HCEC 1CT (cell line): ENCODE results near the gene OTOP2.
"Not testable (repeated sequence)": the region's sequence is repeated elsewhere in the genome, so short reads cannot be mapped to it uniquely, and the experiment has no call there.

Experiments
- DNase-seq: peaks from one replicate; pipeline ENCODE4 v3.0.0-alpha.2; 2017

OTOP2 gene

DNA sequence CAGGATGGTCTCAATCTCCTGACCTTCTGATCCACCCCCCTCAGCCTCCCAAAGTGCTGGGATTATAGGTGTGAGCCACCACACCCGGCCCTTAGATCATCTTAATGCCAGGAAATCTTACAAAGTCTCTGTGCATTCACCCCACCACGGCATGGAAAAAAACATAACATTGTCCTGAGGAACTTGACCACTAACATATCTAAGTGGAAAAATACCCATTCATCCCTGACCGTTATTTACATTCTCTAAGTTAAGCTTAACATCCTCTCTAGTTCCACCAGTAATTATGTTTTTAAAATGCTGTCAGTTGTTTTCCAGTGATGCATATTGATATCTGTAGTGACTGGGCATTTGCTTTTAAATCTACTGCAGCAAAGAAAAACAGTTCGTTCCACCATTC is 51.9 kb downstream of the OTOP2 start:
- no peak for DNase-seq

DNA sequence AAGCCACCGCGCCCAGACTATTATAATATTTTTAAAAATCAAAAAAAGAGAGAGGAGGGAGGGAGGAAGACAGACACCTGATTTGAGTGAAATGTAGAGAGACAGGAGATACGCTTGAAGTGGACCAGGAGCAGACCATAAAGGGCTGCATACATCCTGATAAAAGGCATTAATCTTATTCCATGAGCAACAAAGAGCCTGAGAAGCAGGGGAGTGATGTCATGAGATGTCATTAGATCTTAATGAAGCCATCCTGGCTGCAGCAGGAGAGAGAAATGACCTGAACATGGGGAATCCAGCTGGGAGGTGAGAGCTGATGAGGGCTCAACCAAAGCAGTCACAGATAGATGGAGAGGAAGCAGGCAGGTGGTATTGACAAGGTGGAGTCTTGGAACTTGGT is 53.7 kb downstream of the OTOP2 start:
- no peak for DNase-seq

DNA sequence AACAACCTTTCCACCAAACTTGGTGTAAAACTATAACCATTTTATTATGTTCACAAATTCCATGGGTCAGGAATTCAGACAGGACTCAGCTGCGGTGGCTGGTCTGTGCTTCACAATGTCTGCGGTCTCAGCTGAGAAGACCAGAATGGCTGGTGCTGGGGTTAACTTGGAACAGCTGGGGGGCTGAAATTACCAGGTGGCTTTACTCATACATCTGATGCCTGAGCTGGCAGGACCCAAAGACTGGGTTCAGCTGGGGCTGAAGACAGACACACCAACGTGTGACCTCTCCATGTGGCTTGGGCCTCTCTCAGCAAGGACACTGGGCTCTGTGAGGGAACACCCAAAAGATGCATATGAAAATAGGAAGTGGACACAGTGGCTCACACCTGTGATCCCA is 54.2 kb downstream of the OTOP2 start:
- DNase-seq = no peak

DNA sequence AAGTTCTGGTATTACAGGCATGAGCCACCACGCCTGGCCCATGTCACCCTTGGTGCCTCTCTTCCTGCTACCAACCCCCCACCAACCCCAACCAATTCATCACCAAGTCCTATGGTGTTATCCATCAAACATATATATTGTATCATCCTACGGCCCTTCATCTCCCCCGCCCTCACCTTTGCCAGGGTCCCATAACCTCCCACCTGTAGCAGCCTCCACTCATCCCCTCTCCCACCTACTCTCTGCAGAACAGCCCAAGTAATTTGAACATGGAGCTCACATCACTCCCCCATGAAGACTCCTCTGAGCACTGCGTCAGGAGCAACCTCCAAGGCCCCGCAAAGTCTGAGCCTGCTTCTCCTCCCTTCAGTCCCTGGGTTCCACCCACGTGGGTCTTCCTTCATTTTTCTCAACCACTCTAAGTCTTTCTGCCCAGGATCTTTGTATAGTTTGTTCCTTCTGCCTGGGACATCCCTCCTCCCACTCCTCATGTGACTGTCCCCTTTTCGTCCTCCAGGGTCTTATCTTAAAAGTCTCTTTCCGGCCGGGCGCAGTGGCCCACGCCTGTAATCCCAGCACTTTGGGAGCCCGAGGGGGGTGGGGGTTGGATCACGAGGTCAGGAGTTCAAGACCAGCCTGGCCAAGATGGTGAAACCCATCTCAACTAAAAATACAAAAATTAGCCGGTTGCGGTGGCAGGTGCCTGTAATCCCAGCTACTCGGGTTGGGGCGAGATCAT is 55.5 kb downstream of the OTOP2 start:
- DNase-seq = no peak

DNA sequence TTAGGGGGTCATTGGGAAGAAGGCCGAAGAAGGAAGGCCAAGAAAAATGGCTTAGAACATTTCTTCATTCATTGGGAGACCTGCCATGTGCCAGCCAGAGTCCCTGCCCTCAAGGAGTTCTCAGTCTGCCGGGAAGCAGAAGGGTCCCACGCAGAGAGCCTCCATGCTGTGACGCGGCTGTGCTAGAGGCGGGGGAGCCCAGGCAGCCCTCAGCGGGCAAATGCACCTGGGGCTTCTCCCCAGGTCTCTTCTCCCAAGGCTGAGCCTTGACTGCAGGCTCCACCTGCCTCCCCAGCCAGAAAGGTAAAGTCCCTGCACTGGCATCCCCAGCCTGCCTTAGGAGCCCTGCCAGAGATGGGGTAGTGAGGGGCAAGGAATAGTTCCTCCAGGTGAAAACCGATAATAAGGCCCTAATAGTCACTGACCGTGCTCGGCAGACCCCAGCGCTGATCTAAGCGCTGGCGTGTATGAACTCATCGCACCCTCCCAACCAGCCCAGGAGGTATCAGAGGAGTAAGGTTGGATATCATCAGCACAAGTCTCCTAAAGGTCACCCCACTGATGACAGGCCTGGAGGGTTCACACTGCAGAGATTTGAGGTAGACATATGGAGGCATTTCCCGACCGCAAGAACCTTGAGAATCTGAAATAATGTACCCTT is 57.4 kb downstream of the OTOP2 start:
- no peak for DNase-seq

DNA sequence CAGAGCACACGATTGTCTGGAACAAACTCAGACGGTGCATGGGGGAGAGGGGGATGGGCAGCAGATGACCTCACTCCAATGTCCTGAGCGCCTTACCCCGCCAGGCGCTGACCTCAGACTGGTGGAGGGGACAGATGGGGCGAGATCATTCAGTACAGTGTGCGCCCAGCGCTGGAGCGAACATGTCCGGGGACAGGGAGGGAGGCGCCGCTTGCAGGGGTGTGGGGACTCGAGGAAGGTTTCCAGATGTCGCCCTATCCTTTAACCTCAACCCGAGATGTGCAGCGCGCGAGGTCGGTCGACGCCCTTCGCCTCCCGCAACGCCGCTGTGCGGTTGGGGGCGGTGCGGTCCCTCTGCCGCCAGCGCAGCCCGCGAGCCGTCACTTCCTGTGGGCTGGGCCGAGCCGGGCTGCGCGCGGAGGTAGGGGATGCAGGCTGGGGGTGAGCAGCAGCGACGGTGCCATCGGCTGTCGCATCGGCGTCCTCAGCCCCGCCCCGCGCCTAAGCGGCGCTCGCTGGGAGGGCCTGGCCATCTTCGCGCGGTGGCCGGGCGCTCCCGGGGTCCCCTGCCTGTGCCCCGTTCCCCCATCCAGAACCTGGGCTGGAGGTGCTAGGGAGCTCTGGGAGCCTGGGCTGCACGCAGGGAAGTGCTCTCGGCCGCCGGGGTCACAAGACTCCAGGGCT is 58.0 kb downstream of the OTOP2 start:
- peak; percentile 31 for DNase-seq

DNA sequence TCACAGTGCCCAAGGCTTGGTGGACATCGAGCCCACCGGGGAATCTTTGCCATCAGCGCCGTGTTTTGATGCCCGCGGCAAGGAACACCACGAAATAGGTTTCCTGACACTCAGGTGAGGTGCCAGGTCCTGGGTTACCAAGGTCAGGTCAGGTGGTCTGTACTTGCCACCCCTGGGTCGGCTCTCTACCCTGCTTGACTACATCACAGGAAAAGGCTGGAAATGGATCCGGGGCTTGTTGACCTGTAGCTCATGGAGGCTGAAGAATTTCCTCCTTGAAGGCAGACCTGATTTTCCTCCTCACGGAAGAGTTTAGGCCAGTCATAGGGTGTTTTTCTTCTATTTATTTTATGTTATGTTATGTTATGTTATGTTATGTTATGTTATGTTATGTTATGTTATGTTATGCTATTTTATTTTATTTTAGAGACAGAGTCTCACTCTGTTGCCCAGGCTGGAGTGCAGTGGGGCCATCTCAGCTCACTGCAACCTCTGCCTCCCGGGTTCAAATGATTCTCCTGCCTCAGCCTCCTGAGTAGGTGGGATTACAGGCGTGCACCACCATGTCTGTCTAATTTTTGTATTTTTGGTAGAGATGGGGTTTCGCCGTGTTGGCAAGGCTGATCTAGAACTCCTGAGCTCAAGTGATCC is 58.7 kb downstream of the OTOP2 start:
- not testable (repeated sequence) for DNase-seq
